Measurements from ENCODE around the gene USF1. TPM values are rescaled to one million over a fixed set of nuclear protein-coding genes. Genes with fewer than 3 reads are reported as not detected.
"Not testable (repeated sequence)": the region's sequence is repeated elsewhere in the genome, so short reads cannot be mapped to it uniquely, and the experiment has no call there.

USF1 gene
- total and polyA plus RNA-seq, 11 donors, result 20.2 to 51.1 (median 30.7) TPM

GRCh38 chr1:161019751-161020495, 25.9 kb downstream of the USF1 start:
- TF ChIP-seq POLR2A (IDR thresholded peaks at IDR 0.05) (peak in 1 of 2 donors; percentile 15), CTCF (IDR thresholded peaks at IDR 0.05) (no peak)
- WGBS, 4 donors, result 19 to 26% (median 22%) methylated on average over 10 of the region's 10 CpGs
- Histone ChIP-seq H3K9me3 (no peaks in the 10 kb centered on the region), H3K36me3 (no peaks in the 10 kb centered on the region), H3K27ac (peak overlapping the region; percentile 66 to 95 (median 87)), H3K4me1 (peaks cover 0 to 52% (median 21%) of the 10 kb centered on the region in 12 donors), H3K4me3 (peak overlapping the region; percentile 58 to 79 (median 66)), H3K27me3 (peaks cover 0 to 4% (median 0%) of the 10 kb centered on the region in 9 donors)
- intact Hi-C loops (cut with DNase I), result loop anchor here in 2 of 10 donors (2.0 kb wide), 1 partner anchor 25 kb away; the partner anchor contains the start of gene USF1 (in 2 of the 2)
- ATAC-seq, result peak; percentile 48 to 74 (median 59)
- DNase-seq, result peak in 1 of 5 donors; percentile 44

- Histone ChIP-seq H3K4me1 (peaks cover 0 to 59% (median 24%) of the 10 kb centered on the region in 12 donors), H3K4me3 (peak overlapping the region in 9 of 12 donors; percentile 58 to 79 (median 66)), H3K27ac (peak overlapping the region in 10 of 12 donors; percentile 84 to 95 (median 88))
- ATAC-seq; H3K36me3 ChIP-seq; H3K9me3 ChIP-seq; DNase-seq; H3K27me3 ChIP-seq; intact Hi-C loops (cut with DNase I): not testable (repeated sequence)
- 77 to 87% (median 85%) methylated on average over 15 of the region's 15 CpGs for WGBS, 4 donors
Measured at GRCh38 chr1:161019111-161019660, 26.6 kb downstream of the USF1 start.

- H3K27ac ChIP-seq, result peak overlapping the region in 8 of 12 donors; percentile 11 to 95 (median 88)
- TF ChIP-seq CTCF (IDR thresholded peaks at IDR 0.05) (no peak), POLR2A (IDR thresholded peaks at IDR 0.05) (no peak)
- peaks cover 0 to 63% (median 26%) of the 10 kb centered on the region in 12 donors for H3K4me1 ChIP-seq
- H3K27me3 ChIP-seq, result peaks cover 0 to 4% (median 0%) of the 10 kb centered on the region in 9 donors
- no peaks in the 10 kb centered on the region for H3K36me3 ChIP-seq
- H3K9me3 ChIP-seq, result no peaks in the 10 kb centered on the region
- intact Hi-C loops (cut with DNase I), result no loop called here
- WGBS, 4 donors, result 86 to 95% (median 90%) methylated on average over 1 of the region's 1 CpG
- H3K4me3 ChIP-seq, result peak overlapping the region in 1 of 12 donors; percentile 74
- DNase-seq (no peak), ATAC-seq (no peak)
Measured at GRCh38 chr1:161018631-161018930, 27.2 kb downstream of the USF1 start.

GRCh38 chr1:161017756-161018630, 27.8 kb downstream of the USF1 start:
- peaks cover 0 to 4% (median 0%) of the 10 kb centered on the region in 9 donors for H3K27me3 ChIP-seq
- H3K4me1 ChIP-seq, result peaks cover 0 to 68% (median 32%) of the 10 kb centered on the region in 12 donors
- H3K9me3 ChIP-seq, result no peaks in the 10 kb centered on the region
- no peak overlapping the region for H3K4me3 ChIP-seq
- ATAC-seq (no peak), DNase-seq (no peak)
- no peak for TF ChIP-seq CTCF (IDR thresholded peaks at IDR 0.05)
- no peak for TF ChIP-seq POLR2A (IDR thresholded peaks at IDR 0.05)
- WGBS, 4 donors, result 86 to 91% (median 89%) methylated on average over 5 of the region's 5 CpGs
- peak overlapping the region in 4 of 12 donors; percentile 24 to 95 (median 88) for H3K27ac ChIP-seq
- intact Hi-C loops (cut with DNase I), result no loop called here
- H3K36me3 ChIP-seq, result no peaks in the 10 kb centered on the region

GRCh38 chr1:161017181-161017580, 28.6 kb downstream of the USF1 start:
- H3K36me3 ChIP-seq; DNase-seq; H3K9me3 ChIP-seq; ATAC-seq; H3K27ac ChIP-seq; intact Hi-C loops (cut with DNase I); H3K4me3 ChIP-seq; H3K27me3 ChIP-seq: not testable (repeated sequence)
- H3K4me1 ChIP-seq, result peaks cover 0 to 76% (median 33%) of the 10 kb centered on the region in 12 donors
- 76 to 82% (median 81%) methylated on average over 6 to 7 of the region's 7 CpGs for WGBS, 4 donors

- H3K4me3 ChIP-seq; H3K27me3 ChIP-seq; intact Hi-C loops (cut with DNase I); H3K9me3 ChIP-seq; H3K36me3 ChIP-seq; H3K27ac ChIP-seq; DNase-seq; ATAC-seq: not testable (repeated sequence)
- peaks cover 0 to 78% (median 32%) of the 10 kb centered on the region in 12 donors for H3K4me1 ChIP-seq
- WGBS, 4 donors, result 44 to 70% (median 57%) methylated on average over 1 of the region's 1 CpG
Measured at GRCh38 chr1:161016683-161017082, 29.1 kb downstream of the USF1 start.
